ENCODE results near the gene CEMIP. TPM values are rescaled to one million over a fixed set of nuclear protein-coding genes. Genes with fewer than 3 reads are reported as not detected.

The CEMIP gene
- polyA plus RNA-seq, 1 donor (not counting 4 experiments of a cell fraction or from before 2014, with no cell fraction given) = 2.3 TPM

DNA sequence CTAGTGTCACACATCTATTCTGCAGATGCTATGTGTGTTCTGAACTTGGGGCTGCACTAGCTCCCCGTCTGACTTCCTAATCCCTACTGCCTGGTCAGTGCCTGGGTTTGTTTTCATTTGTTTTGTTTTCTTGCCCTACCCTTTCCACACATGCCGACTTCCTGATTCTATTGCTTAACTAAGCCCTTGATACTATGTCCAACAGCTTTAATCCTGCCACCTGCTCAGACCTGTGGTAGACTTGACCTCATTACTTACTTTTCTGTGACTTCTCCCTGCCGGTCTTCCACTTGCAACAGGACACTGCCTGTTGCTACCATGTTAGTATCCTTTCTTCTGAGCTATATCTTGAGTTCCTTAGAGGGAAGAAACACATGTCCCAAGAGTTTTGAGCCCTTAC lies 39.3 kb upstream of the CEMIP start:
- H3K4me1 ChIP-seq (ENCODE audit: control insufficient read depth, extremely low read depth, insufficient read depth, low read length) = no peaks in the 10 kb centered on the region
- no peak overlapping the region for H3K4me2 ChIP-seq (ENCODE audit: control insufficient read depth, extremely low read depth, insufficient read depth, low read depth, low read length)
- FAIRE-seq (no peak), DNase-seq (ENCODE audit: low read depth, low spot score) (no peak)
- peaks cover 3% of the 10 kb centered on the region for H3K9me1 ChIP-seq (ENCODE audit: control insufficient read depth, extremely low read depth, insufficient read depth, low read length)
- no peak overlapping the region for H2AFZ ChIP-seq (ENCODE audit: control insufficient read depth, low read length)
- no peak overlapping the region for H3K27ac ChIP-seq (ENCODE audit: control insufficient read depth, insufficient read depth, low read length)
- H3K4me3 ChIP-seq (ENCODE audit: control insufficient read depth in 2 of 3, extremely low read depth in 1 of 3, insufficient read depth in 2 of 3, low read depth in 1 of 3, low read length in 3 of 3) = no peak overlapping the region
- H3K9me3 ChIP-seq (ENCODE audit: control insufficient read depth, low read depth, low read length) = no peaks in the 10 kb centered on the region
- H3K9ac ChIP-seq (ENCODE audit: control insufficient read depth, extremely low read depth, insufficient read depth, low read length) = no peak overlapping the region
- H4K20me1 ChIP-seq (ENCODE audit: control insufficient read depth, extremely low read depth, insufficient read depth, low read length) = no peaks in the 10 kb centered on the region
- no peak for TF ChIP-seq EZH2 (IDR thresholded peaks at IDR 0.05; ENCODE audit: low read length)
- TF ChIP-seq, protein P1, sequence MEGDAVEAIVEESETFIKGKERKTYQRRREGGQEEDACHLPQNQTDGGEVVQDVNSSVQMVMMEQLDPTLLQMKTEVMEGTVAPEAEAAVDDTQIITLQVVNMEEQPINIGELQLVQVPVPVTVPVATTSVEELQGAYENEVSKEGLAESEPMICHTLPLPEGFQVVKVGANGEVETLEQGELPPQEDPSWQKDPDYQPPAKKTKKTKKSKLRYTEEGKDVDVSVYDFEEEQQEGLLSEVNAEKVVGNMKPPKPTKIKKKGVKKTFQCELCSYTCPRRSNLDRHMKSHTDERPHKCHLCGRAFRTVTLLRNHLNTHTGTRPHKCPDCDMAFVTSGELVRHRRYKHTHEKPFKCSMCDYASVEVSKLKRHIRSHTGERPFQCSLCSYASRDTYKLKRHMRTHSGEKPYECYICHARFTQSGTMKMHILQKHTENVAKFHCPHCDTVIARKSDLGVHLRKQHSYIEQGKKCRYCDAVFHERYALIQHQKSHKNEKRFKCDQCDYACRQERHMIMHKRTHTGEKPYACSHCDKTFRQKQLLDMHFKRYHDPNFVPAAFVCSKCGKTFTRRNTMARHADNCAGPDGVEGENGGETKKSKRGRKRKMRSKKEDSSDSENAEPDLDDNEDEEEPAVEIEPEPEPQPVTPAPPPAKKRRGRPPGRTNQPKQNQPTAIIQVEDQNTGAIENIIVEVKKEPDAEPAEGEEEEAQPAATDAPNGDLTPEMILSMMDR (optimal IDR thresholded peaks at IDR 0.05 in 1 of 3, IDR thresholded peaks at IDR 0.05 in 1 of 3, conservative IDR thresholded peaks at IDR 0.05 in 1 of 3; ENCODE audit: extremely low read depth in 1 of 3, insufficient read depth in 2 of 3, low read length in 3 of 3) = no peak
- peaks cover 0 to 5% of the 10 kb centered on the region in 2 experiments for H3K36me3 ChIP-seq (ENCODE audit: control insufficient read depth in 2 of 2, extremely low read depth in 1 of 2, insufficient read depth in 2 of 2, low read length in 2 of 2)
- H3K79me2 ChIP-seq (ENCODE audit: control insufficient read depth, insufficient read depth, low read length) = peaks cover 49% of the 10 kb centered on the region
- no peaks in the 10 kb centered on the region for H3K27me3 ChIP-seq (ENCODE audit: control insufficient read depth, extremely low read depth, insufficient read depth, low read length)
- dilution Hi-C loops (cut with MboI; ENCODE audit: extremely low pct_ligation_motif_present, low sequenced_read_pairs) = no loop called here

DNA sequence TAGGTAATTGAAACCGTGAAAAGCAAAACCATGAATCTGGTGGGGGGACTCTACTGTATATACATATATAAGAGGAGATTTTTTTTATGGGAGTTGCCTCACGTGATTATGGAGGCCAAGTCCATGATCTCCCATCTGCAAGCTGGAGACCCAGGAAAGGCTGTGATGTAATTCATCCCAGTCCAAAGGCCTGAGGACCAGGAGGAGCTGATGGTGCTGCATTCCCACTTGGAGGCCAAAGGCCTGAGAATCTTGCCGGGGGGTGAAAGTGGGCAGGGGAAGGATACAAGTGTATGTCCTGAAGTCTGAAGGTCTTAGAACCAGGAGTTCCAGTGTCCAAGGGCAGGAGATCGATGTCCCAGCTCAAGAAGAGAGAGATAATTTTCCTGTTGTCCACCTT lies 37.1 kb upstream of the CEMIP start:
- H3K36me3 ChIP-seq (ENCODE audit: control insufficient read depth in 2 of 2, extremely low read depth in 1 of 2, insufficient read depth in 2 of 2, low read length in 2 of 2) = peaks cover 2 to 3% of the 10 kb centered on the region in 2 experiments
- peaks cover 57% of the 10 kb centered on the region for H3K79me2 ChIP-seq (ENCODE audit: control insufficient read depth, insufficient read depth, low read length)

GRCh38 chr15:80743189-80743833 lies 35.9 kb upstream of the CEMIP start:
- Histone ChIP-seq H2AFZ (ENCODE audit: control insufficient read depth, low read length) (no peak overlapping the region), H3K79me2 (ENCODE audit: control insufficient read depth, insufficient read depth, low read length) (peaks cover 60% of the 10 kb centered on the region), H3K27ac (ENCODE audit: control insufficient read depth, insufficient read depth, low read length) (no peak overlapping the region), H3K9me3 (ENCODE audit: control insufficient read depth, low read depth, low read length) (no peaks in the 10 kb centered on the region), H3K4me1 (ENCODE audit: control insufficient read depth, extremely low read depth, insufficient read depth, low read length) (no peaks in the 10 kb centered on the region), H3K9ac (ENCODE audit: control insufficient read depth, extremely low read depth, insufficient read depth, low read length) (no peak overlapping the region), H3K9me1 (ENCODE audit: control insufficient read depth, extremely low read depth, insufficient read depth, low read length) (peaks cover 6% of the 10 kb centered on the region), H3K27me3 (ENCODE audit: control insufficient read depth, extremely low read depth, insufficient read depth, low read length) (no peaks in the 10 kb centered on the region), H3K4me3 (ENCODE audit: control insufficient read depth in 2 of 3, extremely low read depth in 1 of 3, insufficient read depth in 2 of 3, low read depth in 1 of 3, low read length in 3 of 3) (no peak overlapping the region), H3K36me3 (ENCODE audit: control insufficient read depth in 2 of 2, extremely low read depth in 1 of 2, insufficient read depth in 2 of 2, low read length in 2 of 2) (peaks cover 2 to 3% of the 10 kb centered on the region in 2 experiments), H4K20me1 (ENCODE audit: control insufficient read depth, extremely low read depth, insufficient read depth, low read length) (no peaks in the 10 kb centered on the region), H3K4me2 (ENCODE audit: control insufficient read depth, extremely low read depth, insufficient read depth, low read depth, low read length) (no peak overlapping the region)
- dilution Hi-C loops (cut with MboI; ENCODE audit: extremely low pct_ligation_motif_present, low sequenced_read_pairs) = no loop called here
- FAIRE-seq (no peak), DNase-seq (ENCODE audit: low read depth, low spot score) (no peak)
- TF ChIP-seq EZH2 (IDR thresholded peaks at IDR 0.05; ENCODE audit: low read length) = no peak
- TF ChIP-seq, protein P1 (optimal IDR thresholded peaks at IDR 0.05 in 1 of 3, IDR thresholded peaks at IDR 0.05 in 1 of 3, conservative IDR thresholded peaks at IDR 0.05 in 1 of 3; ENCODE audit: extremely low read depth in 1 of 3, insufficient read depth in 2 of 3, low read length in 3 of 3) = no peak

More for the DNA sequence above, 37.1 kb upstream of the CEMIP start:
- Histone ChIP-seq H3K4me3 (ENCODE audit: control insufficient read depth in 2 of 3, extremely low read depth in 1 of 3, insufficient read depth in 2 of 3, low read depth in 1 of 3, low read length in 3 of 3) (no peak overlapping the region), H3K27me3 (ENCODE audit: control insufficient read depth, extremely low read depth, insufficient read depth, low read length) (no peaks in the 10 kb centered on the region), H3K27ac (ENCODE audit: control insufficient read depth, insufficient read depth, low read length) (no peak overlapping the region), H3K4me1 (ENCODE audit: control insufficient read depth, extremely low read depth, insufficient read depth, low read length) (no peaks in the 10 kb centered on the region), H3K9ac (ENCODE audit: control insufficient read depth, extremely low read depth, insufficient read depth, low read length) (no peak overlapping the region), H3K4me2 (ENCODE audit: control insufficient read depth, extremely low read depth, insufficient read depth, low read depth, low read length) (no peak overlapping the region), H3K9me1 (ENCODE audit: control insufficient read depth, extremely low read depth, insufficient read depth, low read length) (peaks cover 4% of the 10 kb centered on the region), H2AFZ (ENCODE audit: control insufficient read depth, low read length) (no peak overlapping the region), H4K20me1 (ENCODE audit: control insufficient read depth, extremely low read depth, insufficient read depth, low read length) (no peaks in the 10 kb centered on the region), H3K9me3 (ENCODE audit: control insufficient read depth, low read depth, low read length) (no peaks in the 10 kb centered on the region)
- dilution Hi-C loops (cut with MboI; ENCODE audit: extremely low pct_ligation_motif_present, low sequenced_read_pairs) = no loop called here
- no peak for TF ChIP-seq EZH2 (IDR thresholded peaks at IDR 0.05; ENCODE audit: low read length)
- FAIRE-seq (no peak), DNase-seq (ENCODE audit: low read depth, low spot score) (no peak)

Data from keratinocyte (primary cell).